Endothelial cell (in vitro differentiated cells): ENCODE measurements around the gene PTPRT. TPM values are rescaled to one million over a fixed set of nuclear protein-coding genes. Genes with fewer than 3 reads are reported as not detected.

ENCODE experiments used
- DNase-seq: peaks from one replicate; pipeline ENCODE4 v3.0.0; 2021; ENCODE audit warnings: low spot score
- H3K27ac Mint-ChIP-seq: one replicate; pipeline ENCODE4 v1.8.0; 2021; ENCODE audit warnings: mixed read lengths, inconsistent platforms; ENCODE audit not compliant: unreplicated experiment
- H3K27me3 Mint-ChIP-seq: one replicate; pipeline ENCODE4 v1.8.0; 2021; ENCODE audit warnings: mild to moderate bottlenecking, moderate library complexity, mixed read lengths, inconsistent platforms; ENCODE audit not compliant: unreplicated experiment
- H3K36me3 Mint-ChIP-seq: one replicate; pipeline ENCODE4 v1.8.0; 2021; ENCODE audit warnings: mild to moderate bottlenecking, low read depth, mixed read lengths, inconsistent platforms; ENCODE audit not compliant: unreplicated experiment
- H3K4me1 Mint-ChIP-seq: one replicate; pipeline ENCODE4 v1.8.0; 2021; ENCODE audit warnings: mild to moderate bottlenecking, mixed read lengths, inconsistent platforms; ENCODE audit not compliant: unreplicated experiment
- H3K4me3 Mint-ChIP-seq: one replicate; pipeline ENCODE4 v1.8.0; 2021; ENCODE audit warnings: mild to moderate bottlenecking, mixed read lengths, inconsistent platforms; ENCODE audit not compliant: unreplicated experiment
- H3K9me3 Mint-ChIP-seq: one replicate; pipeline ENCODE4 v1.8.0; 2021; ENCODE audit warnings: mixed read lengths, inconsistent platforms; ENCODE audit not compliant: unreplicated experiment
- total RNA-seq: library from RNA; stranded (reverse); fragmentation: NEBNext Ultra II Directional; extraction: Animal tissue kit (Norgen Biotek cat#: 25700); gene quantifications from one replicate; pipeline ENCODE4 v1.2.1, GENCODE V29; 2021; ENCODE audit not compliant: unreplicated experiment
- TF ChIP-seq, protein P1 (sequence below): fragments of 200-600 bp; sonication (generic); IDR thresholded peaks from one replicate; pipeline ENCODE4 v1.5.0; 2021; ENCODE audit warnings: antibody characterized with exemption; ENCODE audit not compliant: unreplicated experiment

Gene PTPRT
- total RNA-seq, 1 donor from 2014 or later = 0.10 TPM

- TF ChIP-seq, protein P1, sequence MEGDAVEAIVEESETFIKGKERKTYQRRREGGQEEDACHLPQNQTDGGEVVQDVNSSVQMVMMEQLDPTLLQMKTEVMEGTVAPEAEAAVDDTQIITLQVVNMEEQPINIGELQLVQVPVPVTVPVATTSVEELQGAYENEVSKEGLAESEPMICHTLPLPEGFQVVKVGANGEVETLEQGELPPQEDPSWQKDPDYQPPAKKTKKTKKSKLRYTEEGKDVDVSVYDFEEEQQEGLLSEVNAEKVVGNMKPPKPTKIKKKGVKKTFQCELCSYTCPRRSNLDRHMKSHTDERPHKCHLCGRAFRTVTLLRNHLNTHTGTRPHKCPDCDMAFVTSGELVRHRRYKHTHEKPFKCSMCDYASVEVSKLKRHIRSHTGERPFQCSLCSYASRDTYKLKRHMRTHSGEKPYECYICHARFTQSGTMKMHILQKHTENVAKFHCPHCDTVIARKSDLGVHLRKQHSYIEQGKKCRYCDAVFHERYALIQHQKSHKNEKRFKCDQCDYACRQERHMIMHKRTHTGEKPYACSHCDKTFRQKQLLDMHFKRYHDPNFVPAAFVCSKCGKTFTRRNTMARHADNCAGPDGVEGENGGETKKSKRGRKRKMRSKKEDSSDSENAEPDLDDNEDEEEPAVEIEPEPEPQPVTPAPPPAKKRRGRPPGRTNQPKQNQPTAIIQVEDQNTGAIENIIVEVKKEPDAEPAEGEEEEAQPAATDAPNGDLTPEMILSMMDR = no peak
- H3K27ac Mint-ChIP-seq = no peak overlapping the region
- H3K4me1 Mint-ChIP-seq = no peaks in the 10 kb centered on the region
- peaks cover 16% of the 10 kb centered on the region for H3K36me3 Mint-ChIP-seq
- H3K27me3 Mint-ChIP-seq = peaks cover 11% of the 10 kb centered on the region
- no peak for DNase-seq
- H3K4me3 Mint-ChIP-seq = no peak overlapping the region
- H3K9me3 Mint-ChIP-seq = peaks cover 54% of the 10 kb centered on the region
Measured at GRCh38 chr20:42134265-42135098, 1055.2 kb downstream of the PTPRT start.

DNA sequence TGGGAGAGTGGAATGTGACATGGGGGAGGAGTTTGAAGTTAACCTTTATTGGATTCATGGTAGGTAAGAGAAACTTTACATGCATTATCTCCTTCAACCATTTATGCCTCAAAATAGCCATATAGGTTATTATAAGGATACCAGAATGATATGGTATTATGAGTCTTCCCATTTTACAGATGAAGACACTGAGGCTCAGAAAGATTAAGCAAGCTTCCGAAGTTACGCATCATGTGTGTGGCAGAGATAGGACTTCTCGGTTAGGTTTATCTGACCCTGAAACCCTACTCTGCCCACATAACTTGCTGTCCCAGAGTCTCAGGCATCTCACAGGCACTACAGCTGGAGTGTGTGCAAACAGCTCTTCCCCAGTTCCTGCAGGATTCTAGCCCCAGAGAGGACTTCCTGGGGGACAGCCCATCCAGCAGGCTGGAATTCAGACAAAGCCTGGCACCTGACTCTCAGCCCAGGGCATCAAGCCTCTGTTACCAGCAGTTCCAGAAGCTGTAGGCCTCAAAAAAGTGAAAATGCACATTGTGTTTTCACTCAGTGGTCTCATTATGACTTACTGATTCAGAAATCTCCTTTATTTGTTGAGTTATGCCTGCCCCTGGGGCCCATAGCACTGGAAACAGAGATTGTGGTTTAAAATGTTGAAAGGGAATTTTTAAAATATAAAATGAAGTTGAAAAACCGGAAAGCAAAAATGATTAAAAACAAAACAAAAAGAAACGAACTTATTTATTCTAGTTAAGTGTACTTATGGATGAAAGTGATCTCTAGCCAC lies 1058.7 kb downstream of the PTPRT start:
- H3K4me3 Mint-ChIP-seq = no peak overlapping the region
- no peaks in the 10 kb centered on the region for H3K27me3 Mint-ChIP-seq
- no peaks in the 10 kb centered on the region for H3K4me1 Mint-ChIP-seq
- no peak overlapping the region for H3K27ac Mint-ChIP-seq
- peaks cover 47% of the 10 kb centered on the region for H3K9me3 Mint-ChIP-seq
- DNase-seq = no peak
- peaks cover 4% of the 10 kb centered on the region for H3K36me3 Mint-ChIP-seq
- TF ChIP-seq, protein P1 = no peak

- no peak for DNase-seq
- Mint-ChIP-seq H3K9me3 (peaks cover 45% of the 10 kb centered on the region), H3K4me3 (no peak overlapping the region), H3K4me1 (no peaks in the 10 kb centered on the region), H3K27me3 (no peaks in the 10 kb centered on the region), H3K36me3 (no peaks in the 10 kb centered on the region), H3K27ac (no peak overlapping the region)
- TF ChIP-seq, protein P1 = no peak
Measured at GRCh38 chr20:42125426-42125825, 1064.3 kb downstream of the PTPRT start.

DNA sequence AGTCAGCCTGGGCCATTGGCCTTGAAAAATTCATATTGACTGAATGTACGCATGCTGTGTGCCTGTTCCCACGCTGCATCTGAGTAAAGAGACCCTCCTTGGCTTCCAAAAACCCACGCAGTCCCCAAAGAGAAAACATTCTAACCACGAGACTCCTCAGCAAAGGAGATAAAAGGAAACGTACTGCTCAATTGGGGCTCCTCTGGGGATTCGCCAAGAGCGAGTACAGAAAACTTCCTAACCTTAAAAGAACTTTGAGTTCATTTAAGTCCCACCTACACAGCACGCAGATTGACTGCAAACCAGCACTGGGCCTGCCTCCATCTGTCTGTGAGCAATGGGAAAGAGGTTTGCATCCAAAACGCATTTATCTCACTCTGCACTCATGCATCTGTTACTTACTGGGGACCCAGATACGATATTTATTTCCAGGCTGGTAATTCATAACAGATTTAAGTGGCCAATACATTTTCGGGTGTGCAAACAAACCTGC lies 1065.7 kb downstream of the PTPRT start:
- H3K27me3 Mint-ChIP-seq = peaks cover 2% of the 10 kb centered on the region
- no peak for DNase-seq
- H3K36me3 Mint-ChIP-seq = no peaks in the 10 kb centered on the region
- H3K4me3 Mint-ChIP-seq = no peak overlapping the region
- H3K27ac Mint-ChIP-seq = no peak overlapping the region
- no peaks in the 10 kb centered on the region for H3K4me1 Mint-ChIP-seq
- H3K9me3 Mint-ChIP-seq = peaks cover 45% of the 10 kb centered on the region
- TF ChIP-seq, protein P1 = no peak
